Pancreas (tissue), 10 donors: Measurements from ENCODE around the gene SLC7A8. TPM values are rescaled to one million over a fixed set of nuclear protein-coding genes. Genes with fewer than 3 reads are reported as not detected.
A peak's percentile ranks its signal among the peaks of the same experiment; 100 is the strongest.

Experiments
- ATAC-seq, 4 donors: fragments of 200-7000 bp; cut with Tn5 transposase; one replicate each; pipeline versions ENCODE4 v1.8.0 to v1.9.1; 2020; ENCODE audit warnings: mild to moderate bottlenecking in 4 of 4, moderate library complexity in 4 of 4
- DNase-seq, 6 donors: peaks; one replicate each; pipeline ENCODE4 v3.0.0-alpha.2; 2020
- FAIRE-seq: peaks from 2 replicates; lab custom pipeline; 2012; peaks lifted over from hg19 to GRCh38; lab: Jason Lieb, UNC
- H3K27ac ChIP-seq, 4 donors: fragments of 200-600 bp; sonication (generic); 1 replicate in 3 of 4; 2 replicates in 1 of 4; pipeline versions ENCODE4 v1.5.0 to v1.8.0; 2020
- H3K27me3 ChIP-seq, 4 donors: fragments of 200-600 bp; one replicate each; pipeline ENCODE4 v1.8.0; 2021
- H3K36me3 ChIP-seq, 3 donors: fragments of 200-600 bp; sonication (generic) in 1 of 3; one replicate each; pipeline versions ENCODE4 v1.5.0 to v1.8.0; 2020 to 2021
- H3K4me1 ChIP-seq, 3 donors: fragments of 200-600 bp; one replicate each; pipeline ENCODE4 v1.8.0; 2021
- H3K4me3 ChIP-seq, 4 donors: fragments of 200-600 bp; sonication (generic) in 2 of 4; one replicate each; pipeline versions ENCODE4 v1.5.0 to v1.8.0; 2020 to 2021
- H3K9me3 ChIP-seq, 4 donors: fragments of 200-600 bp; one replicate each; pipeline ENCODE4 v1.8.0; 2021
- WGBS, 2 donors: extraction: QIAGEN DNeasy Blood & Tissue Kit; methylation state at CpG; one replicate each; pipeline ENCODE4 v1.1.7; 2013; 5-methylcytosine and 5-hydroxymethylcytosine counted together
- intact Hi-C, 3 donors: fragments of 100-400 bp; cut with DNase I; formaldehyde crosslinking; loops; one replicate each; pipeline versions ENCODE4 v1.11.1 to v1.14.2; 2022
- polyA plus RNA-seq, 2 donors: library from polyadenylated mRNA; stranded (reverse); fragments of 200-250 nt; gene quantifications; one replicate each; pipeline ENCODE4 v1.2.3, GENCODE V29; 2013
- total RNA-seq, 6 donors: library from RNA; stranded (reverse); fragmentation: NEBNext Ultra II Directional in 4 of 6; extraction: Animal tissue kit (Norgen Biotek cat#: 25700) in 4 of 6; gene quantifications; one replicate each; pipeline versions ENCODE4 v1.2.1 to v1.2.4, GENCODE V29; 2021 to 2023
- TF ChIP-seq, protein P1 (sequence below), 4 donors: fragments of 200-600 bp; sonication (generic) in 3 of 4; IDR thresholded peaks; one replicate each; pipeline versions ENCODE4 v1.5.0 to v1.8.0; 2021; ENCODE audit warnings: antibody characterized with exemption in 4 of 4
- donor health status: healthy with polysubstance abuse.
- donor health status: DM: no; HTN: no; CAD: no; lungs with moderate emphysema.
- donor health status: DM: no; HTN: no; CAD: no.
- donor health status: control.
- donor health status: control.
- donor health status: Bipolar disorder and iron deficiency.
- donor health status: DM: yes; HTN: yes; CAD: no.
- donor health status: DM: no; HTN: no; CAD: no.
- donor health status: DM: no; HTN: no; CAD: no.
- donor health status: DM: yes; HTN: yes; CAD: no.

Gene SLC7A8
- total and polyA plus RNA-seq, 8 donors: 11.5 to 70.8 (median 30.5) TPM

DNA sequence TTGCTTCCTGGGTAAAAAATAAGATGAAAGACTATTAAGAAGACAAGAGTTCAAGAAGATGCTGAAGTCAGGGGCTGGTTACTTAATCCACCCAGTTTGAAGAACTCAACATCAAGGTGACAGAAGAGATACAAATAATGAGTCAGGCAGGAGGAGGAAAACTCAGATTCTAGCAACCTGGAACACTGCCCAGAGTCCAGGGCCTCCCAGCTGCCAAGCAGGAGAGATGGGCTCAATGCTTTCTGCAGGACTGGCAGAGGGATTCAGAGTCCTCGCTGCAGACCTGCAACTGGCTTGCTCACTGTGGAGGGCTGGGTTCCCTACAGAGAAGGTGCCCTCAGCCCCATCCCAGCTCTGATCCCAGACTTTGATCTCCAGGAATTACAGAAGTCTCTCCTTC is 35.8 kb downstream of the SLC7A8 start:
- TF ChIP-seq, protein P1, sequence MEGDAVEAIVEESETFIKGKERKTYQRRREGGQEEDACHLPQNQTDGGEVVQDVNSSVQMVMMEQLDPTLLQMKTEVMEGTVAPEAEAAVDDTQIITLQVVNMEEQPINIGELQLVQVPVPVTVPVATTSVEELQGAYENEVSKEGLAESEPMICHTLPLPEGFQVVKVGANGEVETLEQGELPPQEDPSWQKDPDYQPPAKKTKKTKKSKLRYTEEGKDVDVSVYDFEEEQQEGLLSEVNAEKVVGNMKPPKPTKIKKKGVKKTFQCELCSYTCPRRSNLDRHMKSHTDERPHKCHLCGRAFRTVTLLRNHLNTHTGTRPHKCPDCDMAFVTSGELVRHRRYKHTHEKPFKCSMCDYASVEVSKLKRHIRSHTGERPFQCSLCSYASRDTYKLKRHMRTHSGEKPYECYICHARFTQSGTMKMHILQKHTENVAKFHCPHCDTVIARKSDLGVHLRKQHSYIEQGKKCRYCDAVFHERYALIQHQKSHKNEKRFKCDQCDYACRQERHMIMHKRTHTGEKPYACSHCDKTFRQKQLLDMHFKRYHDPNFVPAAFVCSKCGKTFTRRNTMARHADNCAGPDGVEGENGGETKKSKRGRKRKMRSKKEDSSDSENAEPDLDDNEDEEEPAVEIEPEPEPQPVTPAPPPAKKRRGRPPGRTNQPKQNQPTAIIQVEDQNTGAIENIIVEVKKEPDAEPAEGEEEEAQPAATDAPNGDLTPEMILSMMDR (IDR thresholded peaks at IDR 0.05): no peak
- peaks cover 0 to under 1% (median 0%) of the 10 kb centered on the region in 3 donors for H3K4me1 ChIP-seq
- no peak overlapping the region for H3K4me3 ChIP-seq
- 21 to 58% methylated on average over 1 of the region's 1 CpG for WGBS, 2 donors
- DNase-seq: peak in 4 of 6 donors; percentile 35 to 57 (median 50)
- no peaks in the 10 kb centered on the region for H3K9me3 ChIP-seq
- no peak for FAIRE-seq
- intact Hi-C loops: no loop called here
- no peaks in the 10 kb centered on the region for H3K36me3 ChIP-seq
- peak; percentile 76 to 79 (median 77) for ATAC-seq
- no peak overlapping the region for H3K27ac ChIP-seq
- no peaks in the 10 kb centered on the region for H3K27me3 ChIP-seq

DNA sequence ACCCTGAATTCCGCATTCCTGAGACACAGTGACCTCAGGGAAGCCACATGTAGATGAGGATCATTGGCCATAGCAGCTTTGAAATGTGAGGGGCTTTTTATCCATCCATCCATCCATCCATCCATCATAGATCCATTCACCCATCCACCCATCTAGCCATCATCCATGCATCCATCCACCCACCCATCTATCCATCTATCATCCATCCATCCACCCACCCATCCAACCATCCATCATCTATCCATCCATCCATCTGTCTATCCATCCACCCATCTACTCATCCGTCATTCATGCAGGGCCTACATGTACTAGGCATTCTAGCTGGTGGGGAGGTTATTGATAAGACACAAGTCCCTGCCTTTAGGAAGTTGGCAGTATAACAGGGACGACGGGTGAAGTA is 36.5 kb downstream of the SLC7A8 start:
- intact Hi-C loops: no loop called here
- FAIRE-seq (no peak), DNase-seq (no peak), ATAC-seq (no peak)
- TF ChIP-seq, protein P1 (IDR thresholded peaks at IDR 0.05): no peak
- Histone ChIP-seq H3K27ac (no peak overlapping the region), H3K9me3 (no peaks in the 10 kb centered on the region), H3K27me3 (no peaks in the 10 kb centered on the region), H3K36me3 (no peaks in the 10 kb centered on the region), H3K4me3 (no peak overlapping the region), H3K4me1 (peaks cover 0 to 7% (median 0%) of the 10 kb centered on the region in 3 donors)
- WGBS, 2 donors: 94 to 95% methylated on average over 4 of the region's 4 CpGs

DNA sequence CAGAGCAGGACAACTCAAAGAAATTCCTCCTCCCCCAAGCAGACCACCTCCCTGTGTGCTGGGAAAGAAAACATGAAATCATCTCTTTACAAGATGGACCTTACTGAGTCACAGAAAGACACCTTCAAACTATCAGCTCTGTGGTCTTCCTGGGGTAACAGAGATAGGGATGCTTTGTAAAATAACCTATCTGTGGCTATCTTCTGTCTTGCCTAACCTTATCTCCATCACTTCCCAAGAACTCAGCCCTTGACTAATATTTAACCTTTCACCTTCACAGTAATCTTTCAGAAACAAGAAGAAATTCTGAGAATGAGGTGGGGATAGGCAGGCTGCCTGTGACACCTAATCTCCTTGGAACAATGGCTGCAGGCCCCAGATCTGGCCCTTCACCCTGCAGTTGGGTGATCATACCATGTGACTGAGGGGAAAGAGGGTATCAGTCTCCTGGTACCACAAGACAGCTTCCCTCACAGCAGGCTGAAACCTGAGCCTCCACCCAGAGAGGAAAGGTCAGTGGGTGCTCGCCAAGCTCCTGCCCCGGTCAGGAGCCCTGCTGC is 37.0 kb downstream of the SLC7A8 start:
- Histone ChIP-seq H3K36me3 (no peaks in the 10 kb centered on the region), H3K27ac (no peak overlapping the region), H3K4me1 (peaks cover 0 to 12% (median 0%) of the 10 kb centered on the region in 3 donors), H3K27me3 (no peaks in the 10 kb centered on the region), H3K9me3 (no peaks in the 10 kb centered on the region), H3K4me3 (no peak overlapping the region)
- WGBS, 2 donors: 81 to 84% methylated on average over 2 of the region's 2 CpGs
- peak in 1 of 6 donors; percentile 22 for DNase-seq
- FAIRE-seq: no peak
- ATAC-seq: no peak
- TF ChIP-seq, protein P1 (IDR thresholded peaks at IDR 0.05): no peak
- intact Hi-C loops: no loop called here

DNA sequence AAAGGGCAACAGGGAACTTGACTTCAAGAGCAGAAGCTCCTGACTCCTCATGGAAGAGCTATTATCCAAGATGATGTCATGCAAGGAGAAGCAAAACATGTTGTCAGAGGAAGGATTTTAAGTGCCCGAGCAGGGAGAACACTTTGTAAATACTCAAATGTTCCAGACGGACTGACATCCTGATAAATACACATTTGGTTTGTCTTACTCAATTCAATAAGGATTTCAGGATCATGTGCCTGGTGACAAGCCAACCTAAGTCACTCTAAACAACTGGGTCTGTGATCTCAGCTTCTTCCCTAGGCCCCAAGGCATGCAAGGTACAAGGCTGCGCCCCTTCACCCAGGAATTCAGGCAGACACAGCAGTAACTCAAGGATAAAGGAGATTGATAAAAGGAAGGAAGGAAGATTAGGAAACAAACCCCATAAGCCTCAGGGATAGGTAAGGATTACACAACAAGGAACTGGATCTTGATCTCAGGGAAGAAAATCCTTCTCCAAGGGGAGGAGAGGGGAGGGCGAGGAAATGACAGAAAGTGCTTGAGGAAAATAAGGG is 37.6 kb downstream of the SLC7A8 start:
- no peak for FAIRE-seq
- ATAC-seq: no peak

More for the DNA sequence above, 37.6 kb downstream of the SLC7A8 start:
- no peak for DNase-seq
- Histone ChIP-seq H3K27ac (no peak overlapping the region), H3K27me3 (no peaks in the 10 kb centered on the region), H3K36me3 (no peaks in the 10 kb centered on the region), H3K9me3 (no peaks in the 10 kb centered on the region), H3K4me1 (peaks cover 0 to 12% (median 0%) of the 10 kb centered on the region in 3 donors), H3K4me3 (no peak overlapping the region)
- intact Hi-C loops: no loop called here
- WGBS, 2 donors: 69 to 77% methylated on average over 4 of the region's 4 CpGs
- TF ChIP-seq, protein P1 (IDR thresholded peaks at IDR 0.05): no peak
